Tibial artery (tissue), 4 donors: ENCODE results near the gene EIF5.

Experiments used
- DNase-seq, 2 donors: peaks; one replicate each; pipeline ENCODE4 v3.0.0-alpha.2; 2019
- H3K27ac ChIP-seq, 2 donors: fragments of 200-600 bp; sonication (generic) in 1 of 2; 1 replicate in 1 of 2; 2 replicates in 1 of 2; pipeline ENCODE4 v1.5.1; 2018 to 2019; ENCODE audit warnings: mild to moderate bottlenecking in 1 of 2
- H3K27me3 ChIP-seq, 2 donors: fragments of 200-600 bp; sonication (generic) in 1 of 2; one replicate each; pipeline versions ENCODE4 v1.5.1 to v1.6.0; 2016 to 2019
- H3K36me3 ChIP-seq, 3 donors: fragments of 200-600 bp; sonication (generic) in 2 of 3; one replicate each; pipeline ENCODE4 v1.5.1; 2016 to 2019; ENCODE audit warnings: mild to moderate bottlenecking in 2 of 3
- H3K4me1 ChIP-seq, 4 donors: fragments of 200-600 bp; sonication (generic) in 2 of 4; 1 replicate in 3 of 4; 2 replicates in 1 of 4; pipeline ENCODE4 v1.5.1; 2016 to 2019
- H3K4me3 ChIP-seq, 2 donors: fragments of 200-600 bp; sonication (generic) in 1 of 2; 1 replicate in 1 of 2; 2 replicates in 1 of 2; pipeline ENCODE4 v1.5.1; 2018 to 2019; ENCODE audit warnings: mild to moderate bottlenecking in 2 of 2
- H3K9me3 ChIP-seq, 3 donors: fragments of 200-600 bp; sonication (generic) in 1 of 3; one replicate each; pipeline ENCODE4 v1.5.1; 2016 to 2019
- CTCF ChIP-seq, 2 experiments: fragments of 200-600 bp in 1 of 2; fragments of 450-650 bp in 1 of 2; IDR thresholded peaks; one replicate each; pipeline ENCODE4 v1.5.1; 2017 to 2019; ENCODE audit warnings: antibody characterized with exemption in 2 of 2, mild to moderate bottlenecking in 1 of 2, moderate library complexity in 1 of 2
- intact Hi-C: fragments of 100-400 bp; cut with DNase I; formaldehyde crosslinking; loops from one replicate; pipeline ENCODE4 v1.15.0; 2023; ENCODE audit warnings: low total_unique reads

The EIF5 gene

GRCh38 chr14:103288076-103288766 lies 45.8 kb upstream of the EIF5 start:
- Histone ChIP-seq H3K9me3 (no peaks in the 10 kb centered on the region), H3K27me3 (peaks cover 0 to 65% of the 10 kb centered on the region in 2 donors), H3K4me1 (no peaks in the 10 kb centered on the region), H3K4me3 (no peak overlapping the region), H3K27ac (no peak overlapping the region), H3K36me3 (no peaks in the 10 kb centered on the region)
- no peak for TF ChIP-seq CTCF (IDR thresholded peaks at IDR 0.05)
- intact Hi-C loops: no loop called here
- DNase-seq: no peak

GRCh38 chr14:103290056-103290455 lies 44.0 kb upstream of the EIF5 start:
- H3K4me3 ChIP-seq: no peak overlapping the region
- no peak overlapping the region for H3K27ac ChIP-seq
- H3K27me3 ChIP-seq: peaks cover 0 to 63% of the 10 kb centered on the region in 2 donors
- no peaks in the 10 kb centered on the region for H3K4me1 ChIP-seq
- TF ChIP-seq CTCF (IDR thresholded peaks at IDR 0.05): no peak
- intact Hi-C loops: no loop called here
- H3K9me3 ChIP-seq: no peaks in the 10 kb centered on the region
- DNase-seq: no peak
- no peaks in the 10 kb centered on the region for H3K36me3 ChIP-seq

GRCh38 chr14:103290494-103290893 lies 43.5 kb upstream of the EIF5 start:
- H3K27me3 ChIP-seq: peaks cover 0 to 59% of the 10 kb centered on the region in 2 donors
- DNase-seq: no peak
- H3K27ac ChIP-seq: no peak overlapping the region
- H3K4me1 ChIP-seq: no peaks in the 10 kb centered on the region
- H3K36me3 ChIP-seq: no peaks in the 10 kb centered on the region
- TF ChIP-seq CTCF (IDR thresholded peaks at IDR 0.05): no peak
- intact Hi-C loops: no loop called here
- H3K4me3 ChIP-seq: no peak overlapping the region
- no peaks in the 10 kb centered on the region for H3K9me3 ChIP-seq

GRCh38 chr14:103290961-103291360 lies 43.1 kb upstream of the EIF5 start:
- H3K4me3 ChIP-seq: no peak overlapping the region
- no peaks in the 10 kb centered on the region for H3K9me3 ChIP-seq
- DNase-seq: no peak
- H3K36me3 ChIP-seq: no peaks in the 10 kb centered on the region
- intact Hi-C loops: no loop called here
- H3K27ac ChIP-seq: no peak overlapping the region
- TF ChIP-seq CTCF (IDR thresholded peaks at IDR 0.05): no peak
- peaks cover 0 to 57% of the 10 kb centered on the region in 2 donors for H3K27me3 ChIP-seq
- H3K4me1 ChIP-seq: no peaks in the 10 kb centered on the region

- H3K27me3 ChIP-seq: peaks cover 0 to 53% of the 10 kb centered on the region in 2 donors
- no peak overlapping the region for H3K27ac ChIP-seq
- TF ChIP-seq CTCF (IDR thresholded peaks at IDR 0.05): peak; percentile 91 to 92
- no peaks in the 10 kb centered on the region for H3K4me1 ChIP-seq
- H3K4me3 ChIP-seq: no peak overlapping the region
- intact Hi-C loops: loop anchor here (1.0 kb wide), 1 partner anchor 188 kb away; no protein-coding TSS in a partner anchor
- H3K36me3 ChIP-seq: no peaks in the 10 kb centered on the region
- no peaks in the 10 kb centered on the region for H3K9me3 ChIP-seq
- DNase-seq: peak; percentile 77 to 84
These were observed 41.3 kb upstream of the EIF5 start for GRCh38 chr14:103292426-103293374.
